Nephron (organoid): ENCODE data around the gene CARNS1.

Experiments used
- H3K27ac Mint-ChIP-seq, 3 experiments: 2 replicates each; pipeline ENCODE4 v1.8.0; 2020; ENCODE audit warnings: mixed read lengths in 3 of 3, mild to moderate bottlenecking in 2 of 3, moderate library complexity in 1 of 3
- H3K27me3 Mint-ChIP-seq: 2 replicates; pipeline ENCODE4 v1.8.0; 2021; ENCODE audit warnings: low read depth, mild to moderate bottlenecking, moderate library complexity, mixed read lengths
- H3K36me3 Mint-ChIP-seq: 2 replicates; pipeline ENCODE4 v1.8.0; 2020; ENCODE audit warnings: low read depth, mixed read lengths
- H3K4me1 Mint-ChIP-seq: 2 replicates; pipeline ENCODE4 v1.8.0; 2020; ENCODE audit warnings: mixed read lengths
- H3K4me3 Mint-ChIP-seq, 3 experiments: 2 replicates each; pipeline ENCODE4 v1.8.0; 2020; ENCODE audit warnings: mild to moderate bottlenecking in 3 of 3, mixed read lengths in 3 of 3, moderate library complexity in 2 of 3
- H3K9me3 Mint-ChIP-seq: 2 replicates; pipeline ENCODE4 v1.8.0; 2020; ENCODE audit warnings: mixed read lengths
- TF ChIP-seq, protein P1 (sequence below), 3 experiments: fragments of 200-600 bp; sonication (generic); IDR thresholded peaks; one replicate each; pipeline ENCODE4 v1.5.0; 2021; ENCODE audit warnings: antibody characterized with exemption in 3 of 3; ENCODE audit not compliant: unreplicated experiment in 3 of 3

The CARNS1 gene

DNA sequence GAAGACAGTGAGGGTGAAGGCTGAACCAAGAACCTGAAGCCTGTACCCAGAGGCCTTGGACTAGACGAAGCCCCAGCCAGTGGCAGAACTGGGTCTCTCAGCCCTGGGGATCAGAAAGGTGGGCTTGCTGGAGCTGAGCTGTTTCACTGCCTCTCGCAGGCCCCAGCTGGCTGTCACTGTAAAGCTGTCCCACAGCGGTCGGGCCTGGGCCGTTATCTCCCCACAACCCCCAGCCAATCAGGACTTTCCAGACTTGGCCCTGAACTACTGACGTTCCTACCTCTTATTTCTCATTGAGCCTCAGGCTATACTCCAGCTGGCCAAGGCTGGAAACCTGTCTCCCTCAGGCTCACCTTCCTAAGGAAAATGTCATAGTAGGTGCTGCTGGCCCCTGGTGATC is 17.9 kb upstream of the CARNS1 start:
- peaks cover 14% of the 10 kb centered on the region for H3K36me3 Mint-ChIP-seq
- no peaks in the 10 kb centered on the region for H3K9me3 Mint-ChIP-seq
- H3K27ac Mint-ChIP-seq, result no peak overlapping the region
- H3K27me3 Mint-ChIP-seq, result no peaks in the 10 kb centered on the region
- peak overlapping the region; percentile 40 to 55 (median 55) for H3K4me3 Mint-ChIP-seq
- TF ChIP-seq, protein P1, sequence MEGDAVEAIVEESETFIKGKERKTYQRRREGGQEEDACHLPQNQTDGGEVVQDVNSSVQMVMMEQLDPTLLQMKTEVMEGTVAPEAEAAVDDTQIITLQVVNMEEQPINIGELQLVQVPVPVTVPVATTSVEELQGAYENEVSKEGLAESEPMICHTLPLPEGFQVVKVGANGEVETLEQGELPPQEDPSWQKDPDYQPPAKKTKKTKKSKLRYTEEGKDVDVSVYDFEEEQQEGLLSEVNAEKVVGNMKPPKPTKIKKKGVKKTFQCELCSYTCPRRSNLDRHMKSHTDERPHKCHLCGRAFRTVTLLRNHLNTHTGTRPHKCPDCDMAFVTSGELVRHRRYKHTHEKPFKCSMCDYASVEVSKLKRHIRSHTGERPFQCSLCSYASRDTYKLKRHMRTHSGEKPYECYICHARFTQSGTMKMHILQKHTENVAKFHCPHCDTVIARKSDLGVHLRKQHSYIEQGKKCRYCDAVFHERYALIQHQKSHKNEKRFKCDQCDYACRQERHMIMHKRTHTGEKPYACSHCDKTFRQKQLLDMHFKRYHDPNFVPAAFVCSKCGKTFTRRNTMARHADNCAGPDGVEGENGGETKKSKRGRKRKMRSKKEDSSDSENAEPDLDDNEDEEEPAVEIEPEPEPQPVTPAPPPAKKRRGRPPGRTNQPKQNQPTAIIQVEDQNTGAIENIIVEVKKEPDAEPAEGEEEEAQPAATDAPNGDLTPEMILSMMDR (IDR thresholded peaks at IDR 0.05; ENCODE audit: unreplicated experiment in 3 of 3), result no peak
- peaks cover 20% of the 10 kb centered on the region for H3K4me1 Mint-ChIP-seq

DNA sequence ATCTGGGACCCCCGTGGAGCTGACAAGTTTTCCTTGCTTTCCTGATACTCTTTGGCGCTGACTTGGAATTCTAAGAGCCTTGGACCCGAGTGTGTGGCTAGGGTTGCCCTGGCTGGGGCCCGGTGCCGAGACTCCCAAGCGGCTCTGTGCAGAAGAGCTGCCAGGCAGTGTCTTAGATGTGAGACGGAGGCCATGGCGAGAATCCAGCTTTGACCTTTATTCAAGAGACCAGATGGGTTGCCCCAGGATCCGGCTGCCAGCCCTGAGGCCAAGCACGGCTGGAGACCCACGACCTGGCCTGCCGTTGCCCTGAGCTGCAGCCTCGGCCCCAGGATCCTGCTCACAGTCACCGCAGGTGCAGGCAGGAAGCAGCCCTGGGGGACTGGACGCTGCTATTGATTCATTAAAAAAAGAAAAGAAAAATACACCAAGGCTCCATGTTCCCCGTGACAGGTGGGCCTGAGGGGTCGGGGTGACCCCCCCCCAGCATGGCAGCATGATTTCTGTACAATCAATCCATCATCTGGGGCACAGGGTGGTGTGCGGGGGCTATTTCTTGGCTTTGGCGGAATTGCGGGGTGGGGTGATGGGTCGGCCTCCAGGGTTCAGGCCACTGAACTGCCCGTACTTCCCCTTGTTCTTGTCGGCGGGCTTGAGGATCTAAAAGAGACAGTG is 17.4 kb upstream of the CARNS1 start:
- TF ChIP-seq, protein P1 (IDR thresholded peaks at IDR 0.05; ENCODE audit: unreplicated experiment in 3 of 3), result no peak
- Mint-ChIP-seq H3K9me3 (no peaks in the 10 kb centered on the region), H3K27ac (no peak overlapping the region), H3K27me3 (no peaks in the 10 kb centered on the region), H3K4me3 (peak overlapping the region; percentile 40 to 55 (median 55)), H3K4me1 (peaks cover 17% of the 10 kb centered on the region), H3K36me3 (peaks cover 14% of the 10 kb centered on the region)

- peaks cover 14% of the 10 kb centered on the region for H3K36me3 Mint-ChIP-seq
- H3K4me3 Mint-ChIP-seq, result peak overlapping the region; percentile 51 to 91 (median 66)
- TF ChIP-seq, protein P1 (IDR thresholded peaks at IDR 0.05; ENCODE audit: unreplicated experiment in 3 of 3), result no peak
- H3K9me3 Mint-ChIP-seq, result no peaks in the 10 kb centered on the region
- no peaks in the 10 kb centered on the region for H3K27me3 Mint-ChIP-seq
- peaks cover 14% of the 10 kb centered on the region for H3K4me1 Mint-ChIP-seq
- H3K27ac Mint-ChIP-seq, result no peak overlapping the region
Observed at GRCh38 chr11:67398661-67399563, 16.6 kb upstream of the CARNS1 start.

DNA sequence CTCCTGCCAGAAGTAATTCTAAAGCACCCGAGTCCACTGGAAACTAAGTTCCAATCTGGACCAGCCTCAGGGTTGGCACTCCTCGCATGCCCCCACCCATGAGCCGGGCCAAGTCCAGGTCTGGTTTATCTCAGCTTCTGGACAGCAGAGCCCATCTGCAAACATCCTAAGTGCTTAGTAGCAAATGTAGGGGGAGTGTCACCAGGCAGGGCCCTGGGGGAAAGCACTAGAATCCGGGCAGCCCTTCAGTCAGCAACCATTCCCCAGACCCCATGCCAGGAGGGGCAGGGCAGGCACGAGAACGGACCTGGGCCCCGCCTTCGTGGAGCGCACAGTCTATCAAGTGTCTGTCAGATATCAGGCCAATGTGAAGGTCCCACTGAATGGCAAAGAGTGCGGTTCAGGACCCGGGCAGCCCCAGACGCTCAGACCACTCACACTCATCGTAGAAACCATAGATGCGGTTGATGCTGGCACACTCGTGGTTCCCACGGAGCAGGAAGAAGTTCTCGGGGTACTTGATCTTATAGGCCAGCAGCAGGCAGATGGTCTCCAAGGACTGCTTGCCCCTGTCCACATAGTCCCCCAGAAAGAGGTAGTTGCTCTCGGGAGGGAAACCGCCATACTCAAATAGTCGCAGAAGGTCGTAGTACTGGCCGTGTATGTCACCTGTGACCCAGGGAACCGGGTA is 15.1 kb upstream of the CARNS1 start:
- Mint-ChIP-seq H3K4me3 (peak overlapping the region; percentile 84 to 94 (median 91)), H3K27me3 (no peaks in the 10 kb centered on the region), H3K4me1 (peaks cover 18% of the 10 kb centered on the region), H3K9me3 (no peaks in the 10 kb centered on the region), H3K27ac (peak overlapping the region; percentile 74 to 85 (median 81)), H3K36me3 (peaks cover 14% of the 10 kb centered on the region)
- TF ChIP-seq, protein P1 (IDR thresholded peaks at IDR 0.05; ENCODE audit: unreplicated experiment in 3 of 3), result no peak

DNA sequence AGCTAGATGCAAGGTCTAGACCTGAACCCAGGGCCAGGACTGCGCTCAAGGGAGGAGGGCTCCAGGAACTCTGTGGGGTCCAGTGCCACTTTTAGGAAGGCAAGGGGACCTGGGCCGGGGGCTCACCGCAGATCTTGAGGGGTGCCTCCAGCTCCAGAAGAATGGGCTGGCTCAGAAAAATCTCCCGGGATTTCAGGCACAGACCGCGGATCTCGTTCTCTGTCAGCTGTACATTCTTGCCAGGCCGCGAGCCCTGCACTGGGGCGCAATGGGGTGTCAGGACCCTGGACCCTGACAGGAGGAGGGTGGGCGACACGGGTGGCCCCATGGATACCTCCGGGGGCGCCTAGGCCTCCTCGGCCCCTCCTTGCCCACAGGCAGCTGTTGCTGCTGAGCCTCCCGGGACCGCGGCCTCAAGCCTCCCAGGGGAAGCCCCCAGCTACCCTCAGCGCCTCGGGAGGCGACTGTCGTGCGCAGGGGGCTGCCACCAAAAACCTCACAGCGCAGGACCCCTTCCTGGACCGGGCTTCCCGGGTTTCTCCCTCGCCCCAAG is 14.5 kb upstream of the CARNS1 start:
- Mint-ChIP-seq H3K9me3 (no peaks in the 10 kb centered on the region), H3K4me3 (peak overlapping the region; percentile 84 to 94 (median 91)), H3K36me3 (peaks cover 14% of the 10 kb centered on the region), H3K27me3 (no peaks in the 10 kb centered on the region), H3K4me1 (peaks cover 18% of the 10 kb centered on the region), H3K27ac (peak overlapping the region; percentile 74 to 85 (median 81))
- TF ChIP-seq, protein P1 (IDR thresholded peaks at IDR 0.05; ENCODE audit: unreplicated experiment in 3 of 3), result no peak
